Trophoblast cell (in vitro differentiated cells and primary cell): ENCODE results near the gene DNMBP.

Source experiments
- DNase-seq, 2 donors: peaks; one replicate each; pipeline ENCODE4 v3.0.0-alpha.2; 2016
- H2AFZ ChIP-seq: 2 replicates; pipeline ENCODE4 v1.6.1; 2013; ENCODE audit warnings: low read length, moderate library complexity, mild to moderate bottlenecking; ENCODE audit not compliant: insufficient read depth, poor library complexity
- H2AK5ac ChIP-seq: 2 replicates; pipeline ENCODE4 v1.6.1; 2013; ENCODE audit warnings: mild to moderate bottlenecking, low read length
- H2BK120ac ChIP-seq: 2 replicates; pipeline ENCODE4 v1.6.1; 2013; ENCODE audit warnings: low read length, mild to moderate bottlenecking, moderate library complexity; ENCODE audit not compliant: insufficient read depth, poor library complexity
- H2BK12ac ChIP-seq: 2 replicates; pipeline ENCODE4 v1.6.1; 2013; ENCODE audit warnings: mild to moderate bottlenecking, low read length, moderate library complexity
- H2BK5ac ChIP-seq: 2 replicates; pipeline ENCODE4 v1.6.1; 2013; ENCODE audit warnings: low read length, low read depth, moderate library complexity, mild to moderate bottlenecking; ENCODE audit not compliant: poor library complexity
- H3K14ac ChIP-seq: 2 replicates; pipeline ENCODE4 v1.6.1; 2013; ENCODE audit warnings: mild to moderate bottlenecking, low read length
- H3K18ac ChIP-seq: 2 replicates; pipeline ENCODE4 v1.6.1; 2013; ENCODE audit warnings: mild to moderate bottlenecking, low read length
- H3K23ac ChIP-seq: 2 replicates; pipeline ENCODE4 v1.6.1; 2013; ENCODE audit warnings: low read length
- H3K27ac ChIP-seq: 2 replicates; pipeline ENCODE4 v1.5.1; 2013; ENCODE audit warnings: low read depth, mild to moderate bottlenecking, inconsistent platforms, low read length, moderate library complexity
- H3K27me3 ChIP-seq: 2 replicates; pipeline ENCODE4 v1.6.1; 2013; ENCODE audit warnings: inconsistent platforms, mild to moderate bottlenecking, low read length, moderate library complexity; ENCODE audit not compliant: insufficient read depth
- H3K36me3 ChIP-seq, 2 experiments: 1 replicate in 1 of 2; 2 replicates in 1 of 2; pipeline ENCODE4 v1.6.1; 2013; ENCODE audit warnings: low read length in 2 of 2, mild to moderate bottlenecking in 2 of 2, moderate library complexity in 1 of 2; ENCODE audit not compliant: insufficient read depth in 2 of 2, control insufficient read depth in 1 of 2
- H3K4ac ChIP-seq: 2 replicates; pipeline ENCODE4 v1.6.1; 2013; ENCODE audit warnings: low read depth, mild to moderate bottlenecking, low read length, moderate library complexity
- H3K4me1 ChIP-seq, 2 experiments: 1 replicate in 1 of 2; 2 replicates in 1 of 2; pipeline ENCODE4 v1.6.1; 2013; ENCODE audit warnings: low read length in 2 of 2, mild to moderate bottlenecking in 2 of 2, moderate library complexity in 1 of 2; ENCODE audit not compliant: insufficient read depth in 2 of 2, control insufficient read depth in 1 of 2
- H3K4me2 ChIP-seq: 2 replicates; pipeline ENCODE4 v1.6.1; 2013; ENCODE audit warnings: inconsistent platforms, mild to moderate bottlenecking, low read length, moderate library complexity
- H3K4me3 ChIP-seq: 2 replicates; pipeline ENCODE4 v1.5.1; 2013; ENCODE audit warnings: mild to moderate bottlenecking, low read depth, low read length, inconsistent platforms
- H3K79me1 ChIP-seq: one replicate; pipeline ENCODE4 v1.6.1; 2013; ENCODE audit warnings: low read length
- H3K79me2 ChIP-seq: 2 replicates; pipeline ENCODE4 v1.6.1; 2013; ENCODE audit warnings: low read length, mild to moderate bottlenecking; ENCODE audit not compliant: control insufficient read depth, insufficient read depth, poor library complexity
- H3K9ac ChIP-seq: 2 replicates; pipeline ENCODE4 v1.6.1; 2013; ENCODE audit warnings: mild to moderate bottlenecking, low read length
- H3K9me3 ChIP-seq: 2 replicates; pipeline ENCODE4 v1.6.1; 2013; ENCODE audit warnings: low read depth, mild to moderate bottlenecking, control low read depth, inconsistent platforms, low read length; ENCODE audit not compliant: insufficient read depth
- H4K12ac ChIP-seq: 2 replicates; pipeline ENCODE4 v1.6.1; 2013; ENCODE audit warnings: low read depth, mild to moderate bottlenecking, low read length, moderate library complexity
- H4K8ac ChIP-seq: 2 replicates; pipeline ENCODE4 v1.6.1; 2013; ENCODE audit warnings: low read depth, mild to moderate bottlenecking, low read length, moderate library complexity
- H4K91ac ChIP-seq: one replicate; pipeline ENCODE4 v1.6.1; 2013; ENCODE audit warnings: low read depth, mild to moderate bottlenecking, low read length, moderate library complexity
- WGBS: extraction: QIAGEN DNeasy Blood & Tissue Kit; methylation state at CpG from one replicate; pipeline ENCODE4 v1.1.7; 2013; ENCODE audit warnings: missing lambda C conversion rate; ENCODE audit not compliant: insufficient read length, insufficient coverage; ENCODE audit errors: extremely low coverage; 5-methylcytosine and 5-hydroxymethylcytosine counted together

DNMBP gene

GRCh38 chr10:100006243-100006886 lies 3.4 kb downstream of the DNMBP start:
- Histone ChIP-seq H2BK5ac (no peak overlapping the region), H3K23ac (no peak overlapping the region), H3K36me3 (peaks cover 0 to 2% of the 10 kb centered on the region in 2 experiments), H3K27ac (peak overlapping the region; percentile 94), H3K9me3 (no peaks in the 10 kb centered on the region), H3K18ac (no peak overlapping the region), H3K79me2 (peaks cover 21% of the 10 kb centered on the region), H4K8ac (peak overlapping the region; percentile 10), H4K91ac (peak overlapping the region; percentile 21), H3K4me3 (no peak overlapping the region), H3K4me2 (peak overlapping the region; percentile 49), H2BK12ac (no peak overlapping the region), H2AK5ac (no peak overlapping the region), H3K4me1 (peaks cover 8 to 15% of the 10 kb centered on the region in 2 experiments), H2BK120ac (peak overlapping the region; percentile 9), H4K12ac (no peak overlapping the region), H3K9ac (no peak overlapping the region), H3K4ac (no peak overlapping the region), H2AFZ (no peak overlapping the region), H3K14ac (no peak overlapping the region), H3K27me3 (no peaks in the 10 kb centered on the region), H3K79me1 (peaks cover 17% of the 10 kb centered on the region)
- peak; percentile 83 to 93 for DNase-seq
- WGBS, result no CpG with 5 or more reads among the region's 4 CpGs

DNA sequence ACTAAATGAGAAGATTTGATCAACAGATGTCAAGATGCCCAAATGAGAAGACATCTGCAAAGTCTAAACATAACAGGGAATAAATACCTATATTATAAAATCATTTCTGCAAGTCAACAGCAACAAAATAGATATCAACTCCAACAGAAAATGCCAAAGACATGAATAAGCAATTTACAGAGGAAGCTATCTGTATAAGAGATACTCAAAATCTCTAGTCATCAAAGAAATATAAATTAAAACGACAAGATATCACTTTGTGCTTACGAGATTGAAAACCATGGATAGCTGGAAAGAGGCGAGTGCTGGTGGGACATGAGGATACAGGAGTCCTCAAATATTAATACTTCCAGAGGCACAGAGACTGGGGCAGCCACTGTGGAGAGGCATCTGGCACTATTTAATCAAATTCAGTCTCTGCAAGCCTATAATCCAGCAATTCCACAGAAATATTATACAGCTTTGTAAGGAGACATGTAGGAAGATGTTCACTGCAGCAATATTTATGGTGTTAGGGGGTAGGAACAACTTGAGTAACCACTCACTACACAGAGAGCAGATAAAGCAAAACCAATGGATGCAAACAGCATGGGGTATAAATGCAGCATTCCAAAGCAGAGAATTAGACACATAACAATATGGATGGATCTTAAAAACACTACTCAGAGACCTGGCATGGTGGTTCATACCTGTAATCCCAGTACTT lies 4.8 kb downstream of the DNMBP start:
- H3K4me1 ChIP-seq, result peaks cover 8 to 22% of the 10 kb centered on the region in 2 experiments
- H3K27ac ChIP-seq, result peak overlapping the region; percentile 94
- H3K79me2 ChIP-seq, result peaks cover 18% of the 10 kb centered on the region
- DNase-seq, result no peak
- H3K4me2 ChIP-seq, result no peak overlapping the region
- no CpG with 5 or more reads among the region's 3 CpGs for WGBS
- no peak overlapping the region for H4K12ac ChIP-seq
- no peak overlapping the region for H3K4me3 ChIP-seq
- peaks cover 0 to 3% of the 10 kb centered on the region in 2 experiments for H3K36me3 ChIP-seq
- no peak overlapping the region for H4K8ac ChIP-seq
- peaks cover 11% of the 10 kb centered on the region for H3K79me1 ChIP-seq
- H2BK12ac ChIP-seq, result no peak overlapping the region
- H3K14ac ChIP-seq, result no peak overlapping the region
- no peak overlapping the region for H4K91ac ChIP-seq
- H3K27me3 ChIP-seq, result no peaks in the 10 kb centered on the region
- no peak overlapping the region for H2BK5ac ChIP-seq
- H2AFZ ChIP-seq, result no peak overlapping the region
- H2AK5ac ChIP-seq, result no peak overlapping the region
- no peak overlapping the region for H2BK120ac ChIP-seq
- no peaks in the 10 kb centered on the region for H3K9me3 ChIP-seq
- no peak overlapping the region for H3K9ac ChIP-seq
- no peak overlapping the region for H3K18ac ChIP-seq
- H3K23ac ChIP-seq, result no peak overlapping the region
- peak overlapping the region; percentile 92 for H3K4ac ChIP-seq

DNA sequence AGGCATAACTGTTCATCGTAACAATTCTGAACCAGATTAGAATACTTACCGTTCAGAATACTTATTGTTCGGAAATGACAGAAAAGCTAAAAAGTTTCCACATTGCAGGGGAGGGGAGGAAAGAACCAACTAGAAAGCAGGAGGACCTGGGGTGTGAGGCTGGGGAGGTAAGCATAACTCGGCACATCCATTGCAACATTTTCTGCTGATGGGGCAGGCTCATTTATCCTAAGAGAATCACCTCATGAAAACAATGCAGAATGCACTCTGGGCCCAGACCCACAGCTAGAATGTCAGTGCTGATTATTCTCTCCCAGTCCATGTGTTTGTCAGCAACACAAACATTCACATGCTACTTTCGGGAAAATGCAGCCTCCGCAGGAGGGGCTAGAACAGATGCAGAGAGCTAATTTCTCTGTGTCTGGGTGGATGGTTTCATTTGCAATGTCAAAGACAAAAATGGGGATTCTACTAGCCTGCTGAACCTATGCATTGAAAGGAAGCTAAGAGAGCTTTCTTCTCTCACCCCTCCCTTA lies 9.6 kb downstream of the DNMBP start:
- Histone ChIP-seq H3K9me3 (no peaks in the 10 kb centered on the region), H4K8ac (no peak overlapping the region), H2BK120ac (no peak overlapping the region), H4K12ac (no peak overlapping the region), H2BK12ac (no peak overlapping the region), H3K18ac (no peak overlapping the region), H3K27me3 (no peaks in the 10 kb centered on the region), H3K23ac (no peak overlapping the region), H3K4me3 (no peak overlapping the region), H3K36me3 (peaks cover 0 to 3% of the 10 kb centered on the region in 2 experiments), H3K79me2 (peaks cover 8% of the 10 kb centered on the region), H2BK5ac (no peak overlapping the region), H4K91ac (no peak overlapping the region), H3K4me1 (peaks cover 3 to 21% of the 10 kb centered on the region in 2 experiments), H2AFZ (no peak overlapping the region), H3K4ac (no peak overlapping the region), H3K4me2 (peak overlapping the region; percentile 10), H3K9ac (no peak overlapping the region), H3K14ac (no peak overlapping the region), H2AK5ac (no peak overlapping the region), H3K27ac (peak overlapping the region; percentile 15), H3K79me1 (peaks cover 4% of the 10 kb centered on the region)
- no CpG with 5 or more reads among the region's 6 CpGs for WGBS
- DNase-seq, result no peak

DNA sequence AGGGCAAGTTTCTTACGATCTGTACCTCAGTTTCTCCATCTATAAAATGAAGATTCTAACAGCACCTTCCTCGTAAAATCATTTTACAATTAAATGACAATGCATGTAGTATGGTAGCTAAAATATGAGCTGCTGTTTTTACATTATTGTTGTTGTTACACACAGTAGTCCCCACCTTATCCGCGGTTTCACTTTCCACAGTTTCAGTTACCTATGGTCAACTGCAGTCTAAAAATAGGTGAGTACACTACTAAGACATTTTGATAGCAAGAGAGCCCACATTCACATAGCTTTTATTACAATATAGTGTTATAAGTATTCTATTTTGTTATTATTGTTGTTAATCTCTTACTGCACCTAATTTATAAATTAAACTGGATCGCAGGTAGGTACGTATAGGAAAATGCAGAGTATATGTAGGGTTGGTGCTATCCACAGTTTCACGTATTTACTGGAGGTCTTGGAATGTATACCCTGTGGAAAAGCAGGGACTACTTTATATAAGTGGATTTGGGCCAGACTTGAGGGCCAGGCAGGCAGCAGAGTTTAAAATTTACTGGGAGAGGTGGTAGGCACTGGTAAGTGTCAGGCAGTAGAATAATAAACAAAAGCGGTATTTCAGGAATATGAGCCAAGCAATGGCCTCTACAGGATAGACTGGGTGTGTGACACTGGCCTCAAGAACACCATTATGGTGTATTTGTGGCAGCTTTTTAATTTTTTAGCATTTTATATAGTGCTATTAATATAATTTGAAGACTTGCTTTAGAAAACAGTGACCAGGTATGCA lies 10.2 kb downstream of the DNMBP start:
- H3K4ac ChIP-seq, result no peak overlapping the region
- no CpG with 5 or more reads among the region's 8 CpGs for WGBS
- H3K9ac ChIP-seq, result no peak overlapping the region
- H3K23ac ChIP-seq, result no peak overlapping the region
- H4K91ac ChIP-seq, result no peak overlapping the region
- no peak overlapping the region for H2BK12ac ChIP-seq
- H3K27me3 ChIP-seq, result no peaks in the 10 kb centered on the region
- H3K79me2 ChIP-seq, result peaks cover 7% of the 10 kb centered on the region
- H2BK120ac ChIP-seq, result no peak overlapping the region
- no peak overlapping the region for H2AK5ac ChIP-seq
- H4K12ac ChIP-seq, result no peak overlapping the region
- H3K18ac ChIP-seq, result no peak overlapping the region
- H3K4me1 ChIP-seq, result peaks cover 3 to 21% of the 10 kb centered on the region in 2 experiments
- peaks cover 0 to 3% of the 10 kb centered on the region in 2 experiments for H3K36me3 ChIP-seq
- no peak overlapping the region for H3K14ac ChIP-seq
- H2BK5ac ChIP-seq, result no peak overlapping the region
- H3K4me2 ChIP-seq, result no peak overlapping the region
- no peaks in the 10 kb centered on the region for H3K9me3 ChIP-seq
- H3K79me1 ChIP-seq, result peaks cover 2% of the 10 kb centered on the region
- H4K8ac ChIP-seq, result no peak overlapping the region
- peak overlapping the region; percentile 44 for H3K27ac ChIP-seq
- no peak overlapping the region for H3K4me3 ChIP-seq
- H2AFZ ChIP-seq, result no peak overlapping the region
- no peak for DNase-seq
